Smooth muscle cell (in vitro differentiated cells): ENCODE measurements around the gene NOTCH1. TPM values are rescaled to one million over a fixed set of nuclear protein-coding genes. Genes with fewer than 3 reads are reported as not detected.
A peak's percentile ranks its signal among the peaks of the same experiment; 100 is the strongest.

ENCODE experiments used
- DNase-seq: peaks from one replicate; lab custom pipeline; 2025; ENCODE audit not compliant: unreplicated experiment; lab: John Stamatoyannopoulos, UW
- H2AFZ ChIP-seq: fragments of 200-600 bp; sonication (generic); 2 replicates; pipeline ENCODE4 v1.6.0; 2016; ENCODE audit warnings: antibody characterized with exemption, low read depth, mild to moderate bottlenecking
- H3F3A ChIP-seq: fragments of 200-600 bp; sonication (generic); 2 replicates; pipeline ENCODE4 v1.6.0; 2017; ENCODE audit warnings: antibody characterized with exemption, low read depth
- H3K27ac ChIP-seq: fragments of 200-600 bp; sonication (generic); 2 replicates; pipeline ENCODE4 v1.5.1; 2016; ENCODE audit warnings: low read depth, mild to moderate bottlenecking
- H3K27me3 ChIP-seq: fragments of 200-600 bp; sonication (generic); 2 replicates; pipeline ENCODE4 v1.6.1; 2016; ENCODE audit warnings: low read depth, mild to moderate bottlenecking
- H3K36me3 ChIP-seq: fragments of 200-600 bp; sonication (generic); 2 replicates; pipeline ENCODE4 v1.5.1; 2016; ENCODE audit warnings: low read depth
- H3K4me1 ChIP-seq: fragments of 200-600 bp; sonication (generic); 2 replicates; pipeline ENCODE4 v1.5.1; 2016; ENCODE audit warnings: low read depth
- H3K4me2 ChIP-seq: fragments of 200-600 bp; sonication (generic); 2 replicates; pipeline ENCODE4 v1.6.0; 2016; ENCODE audit warnings: mild to moderate bottlenecking
- H3K4me3 ChIP-seq: fragments of 200-600 bp; sonication (generic); 2 replicates; pipeline ENCODE4 v1.5.1; 2016; ENCODE audit warnings: mild to moderate bottlenecking
- H3K79me2 ChIP-seq: fragments of 200-600 bp; sonication (generic); 2 replicates; pipeline ENCODE4 v1.6.0; 2016; ENCODE audit warnings: low read depth, mild to moderate bottlenecking
- H3K9ac ChIP-seq: fragments of 200-600 bp; sonication (generic); 2 replicates; pipeline ENCODE4 v1.6.0; 2016; ENCODE audit warnings: low read depth
- H3K9me3 ChIP-seq: fragments of 200-600 bp; sonication (generic); replicated peaks from 2 replicates; pipeline ENCODE4 v1.5.1; 2016; ENCODE audit warnings: low read depth
- H4K20me1 ChIP-seq: fragments of 200-600 bp; sonication (generic); 2 replicates; pipeline ENCODE4 v1.6.0; 2016; ENCODE audit warnings: low read depth
- CTCF ChIP-seq: fragments of 200-600 bp; sonication (generic); IDR thresholded peaks from 2 replicates; pipeline ENCODE4 v1.5.1; 2017; ENCODE audit warnings: borderline replicate concordance, mild to moderate bottlenecking, antibody characterized with exemption; ENCODE audit not compliant: insufficient read depth, poor library complexity, severe bottlenecking
- whole genome bisulfite sequencing: methylation state at CpG from one replicate; pipeline ENCODE4 v1.1.7; 2016; ENCODE audit warnings: low lambda C conversion rate; 5-methylcytosine and 5-hydroxymethylcytosine counted together
- polyA plus RNA-seq: library from polyadenylated mRNA; unstranded; fragments of >200 nt; fragmentation: Nextera tagmentation; extraction: Ambion mirVana; gene quantifications from 2 replicates; pipeline ENCODE4 v1.2.1, GENCODE V29; 2016
- total RNA-seq: library from RNA; depleted of rRNA; stranded (reverse); fragments of >200 nt; gene quantifications from 2 replicates; pipeline ENCODE4 v1.2.3, GENCODE V29; 2014

Gene NOTCH1
- total and polyA plus RNA-seq, 2 experiments from 2014 or later: 7.2 to 13.2 TPM

- WGBS: 80% methylated on average over 21 of the region's 21 CpGs
- Histone ChIP-seq H3K27ac (no peak overlapping the region), H3K9ac (no peak overlapping the region)
Observed at GRCh38 chr9:136564379-136564988, 18.6 kb upstream of the NOTCH1 start.

GRCh38 chr9:136563646-136564325, 17.9 kb upstream of the NOTCH1 start:
- Histone ChIP-seq H3K9ac (no peak overlapping the region), H3K4me2 (peak overlapping the region; percentile 54), H3K9me3 (no peaks in the 10 kb centered on the region), H3F3A (no peaks in the 10 kb centered on the region), H2AFZ (no peak overlapping the region), H3K4me3 (no peak overlapping the region), H3K36me3 (no peaks in the 10 kb centered on the region), H3K4me1 (peaks cover 22% of the 10 kb centered on the region), H3K79me2 (no peaks in the 10 kb centered on the region), H4K20me1 (no peaks in the 10 kb centered on the region), H3K27me3 (no peaks in the 10 kb centered on the region), H3K27ac (no peak overlapping the region)
- no peak for TF ChIP-seq CTCF
- no peak for DNase-seq
- 74% methylated on average over 19 of the region's 19 CpGs for WGBS

More at GRCh38 chr9:136564379-136564988, 18.6 kb upstream of the NOTCH1 start:
- Histone ChIP-seq H4K20me1 (no peaks in the 10 kb centered on the region), H3K79me2 (no peaks in the 10 kb centered on the region), H2AFZ (no peak overlapping the region), H3K4me1 (peaks cover 22% of the 10 kb centered on the region), H3K4me2 (peak overlapping the region; percentile 54), H3K36me3 (no peaks in the 10 kb centered on the region), H3K4me3 (no peak overlapping the region), H3F3A (no peaks in the 10 kb centered on the region), H3K9me3 (no peaks in the 10 kb centered on the region), H3K27me3 (no peaks in the 10 kb centered on the region)
- TF ChIP-seq CTCF: no peak
- no peak for DNase-seq

- Histone ChIP-seq H4K20me1 (no peaks in the 10 kb centered on the region), H3K27me3 (no peaks in the 10 kb centered on the region), H3K27ac (no peak overlapping the region), H3K4me3 (no peak overlapping the region), H3K4me1 (peaks cover 22% of the 10 kb centered on the region), H3K9me3 (no peaks in the 10 kb centered on the region), H3K36me3 (no peaks in the 10 kb centered on the region), H3K4me2 (no peak overlapping the region), H3F3A (no peaks in the 10 kb centered on the region), H3K79me2 (no peaks in the 10 kb centered on the region), H3K9ac (no peak overlapping the region), H2AFZ (no peak overlapping the region)
- WGBS: 87% methylated on average over 24 of the region's 24 CpGs
- no peak for TF ChIP-seq CTCF
- DNase-seq: no peak
Observed at GRCh38 chr9:136562746-136563495, 17.1 kb upstream of the NOTCH1 start.
